Gastrocnemius medialis (tissue), 4 donors: ENCODE data around the gene RPP30.

Source experiments
- POLR2A ChIP-seq, 2 donors: fragments of 450-650 bp; IDR thresholded peaks; one replicate each; pipeline ENCODE4 v1.6.1; 2017; ENCODE audit warnings: antibody characterized with exemption in 2 of 2, mild to moderate bottlenecking in 2 of 2, moderate library complexity in 2 of 2
- TF ChIP-seq, protein P1 (sequence below), 5 experiments: fragments of 450-650 bp in 3 of 5; fragments of 200-600 bp in 2 of 5; sonication (generic) in 2 of 5; IDR thresholded peaks in 4 of 5; conservative IDR thresholded peaks in 1 of 5; 1 replicate in 4 of 5; 2 replicates in 1 of 5; pipeline ENCODE4 v1.5.1; 2016 to 2019; ENCODE audit warnings: antibody characterized with exemption in 5 of 5, mild to moderate bottlenecking in 3 of 5, moderate library complexity in 3 of 5

DNA sequence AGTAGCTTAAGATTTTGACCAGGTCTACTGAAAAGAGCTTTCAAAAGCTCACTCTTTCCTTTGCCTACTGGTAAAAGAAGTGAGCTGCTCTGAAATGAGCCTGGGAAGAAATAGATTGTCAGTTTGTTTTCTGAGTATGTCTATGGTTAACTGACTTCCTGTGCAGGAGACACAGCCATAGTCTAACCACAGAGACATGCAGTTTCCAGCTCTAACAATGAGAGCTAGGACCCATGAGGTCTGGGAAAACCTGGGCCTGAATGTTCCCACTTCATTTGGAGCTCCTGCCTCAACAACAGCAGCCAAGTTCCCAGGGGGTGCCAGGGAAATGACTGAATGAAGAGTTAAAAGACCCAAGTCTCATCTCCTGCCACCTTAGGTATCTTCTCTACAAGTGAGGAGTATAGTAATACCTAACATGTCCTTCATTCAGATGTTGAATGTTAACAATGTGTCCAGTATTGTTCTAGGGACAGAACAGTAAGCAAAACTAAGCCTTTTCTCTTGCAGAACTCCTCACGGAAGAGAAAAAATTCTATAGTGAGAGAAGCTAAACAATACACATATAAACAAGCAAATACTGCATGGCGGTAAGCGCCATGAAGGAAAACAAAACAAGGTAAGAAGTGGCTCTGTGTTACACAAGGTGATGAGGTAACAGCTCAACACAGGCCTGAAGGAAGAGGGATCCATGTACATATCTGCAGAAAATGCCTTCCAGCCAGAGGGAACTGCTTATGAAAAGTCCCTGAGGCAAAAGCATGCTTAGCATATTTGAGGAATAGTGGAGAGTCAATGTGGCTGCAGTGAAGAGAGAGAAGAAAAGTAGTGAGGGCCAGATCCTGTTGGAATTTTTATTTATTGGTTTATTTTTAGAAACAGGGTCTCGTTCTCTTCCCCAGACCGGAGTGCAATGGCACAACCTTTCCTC lies 75.5 kb downstream of the RPP30 start:
- TF ChIP-seq, protein P1, sequence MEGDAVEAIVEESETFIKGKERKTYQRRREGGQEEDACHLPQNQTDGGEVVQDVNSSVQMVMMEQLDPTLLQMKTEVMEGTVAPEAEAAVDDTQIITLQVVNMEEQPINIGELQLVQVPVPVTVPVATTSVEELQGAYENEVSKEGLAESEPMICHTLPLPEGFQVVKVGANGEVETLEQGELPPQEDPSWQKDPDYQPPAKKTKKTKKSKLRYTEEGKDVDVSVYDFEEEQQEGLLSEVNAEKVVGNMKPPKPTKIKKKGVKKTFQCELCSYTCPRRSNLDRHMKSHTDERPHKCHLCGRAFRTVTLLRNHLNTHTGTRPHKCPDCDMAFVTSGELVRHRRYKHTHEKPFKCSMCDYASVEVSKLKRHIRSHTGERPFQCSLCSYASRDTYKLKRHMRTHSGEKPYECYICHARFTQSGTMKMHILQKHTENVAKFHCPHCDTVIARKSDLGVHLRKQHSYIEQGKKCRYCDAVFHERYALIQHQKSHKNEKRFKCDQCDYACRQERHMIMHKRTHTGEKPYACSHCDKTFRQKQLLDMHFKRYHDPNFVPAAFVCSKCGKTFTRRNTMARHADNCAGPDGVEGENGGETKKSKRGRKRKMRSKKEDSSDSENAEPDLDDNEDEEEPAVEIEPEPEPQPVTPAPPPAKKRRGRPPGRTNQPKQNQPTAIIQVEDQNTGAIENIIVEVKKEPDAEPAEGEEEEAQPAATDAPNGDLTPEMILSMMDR (IDR thresholded peaks at IDR 0.05 in 4 of 5, conservative IDR thresholded peaks at IDR 0.05 in 1 of 5), result no peak
- no peak for TF ChIP-seq POLR2A (IDR thresholded peaks at IDR 0.05)
